ENCODE measurements around the gene PCBP3. TPM values are rescaled to one million over a fixed set of nuclear protein-coding genes. Genes with fewer than 3 reads are reported as not detected.

Gene PCBP3
- total and polyA plus RNA-seq, 10 of the 15 experiments (the other 5 are each of a cell fraction or from before 2014, with no cell fraction given), result 0.09 to 1.3 (median 0.46) TPM; not detected in 3

- H3K9me3 ChIP-seq (replicated peaks; ENCODE audit: control insufficient read depth, insufficient read depth, low read length), result no peaks in the 10 kb centered on the region
- RAD21 ChIA-PET (ENCODE audit: unreplicated experiment), result no interaction called here
- CTCF ChIA-PET, result interaction anchor here (0.7 kb wide), 1 partner anchor 20 kb away, joined by 3 read pairs; no protein-coding TSS in a partner anchor
- H3K4me2 ChIP-seq (ENCODE audit: control insufficient read depth, insufficient read depth), result no peak overlapping the region; the same call in 1 of the 2 replicates
- SMC1A ChIA-PET (ENCODE audit: uncharacterized antibody, unreplicated experiment), result interaction anchor here (2.3 kb wide), 1 partner anchor 18 kb away, joined by 8 read pairs; no protein-coding TSS in a partner anchor
- no peak overlapping the region for H3K27ac ChIP-seq (ENCODE audit: control insufficient read depth, insufficient read depth)
- in situ Hi-C loops (cut with MboI) (no loop called here), intact Hi-C loops (cut with micrococcal nuclease; ENCODE audit: unreplicated experiment) (no loop called here)
- H4K20me1 ChIP-seq (ENCODE audit: control insufficient read depth, insufficient read depth), result no peaks in the 10 kb centered on the region
- no peaks in the 10 kb centered on the region for H3K36me3 ChIP-seq (ENCODE audit: control insufficient read depth in 2 of 2, insufficient read depth in 2 of 2, low read length in 1 of 2)
- DNase-seq (ENCODE audit: low read depth, low spot score), result no peak
- no peaks in the 10 kb centered on the region for H3K79me2 ChIP-seq (ENCODE audit: control insufficient read depth, insufficient read depth, low read length)
- no peak overlapping the region for H3K4me3 ChIP-seq
- H3K4me1 ChIP-seq (ENCODE audit: control insufficient read depth, insufficient read depth, low read length), result peaks cover 13% of the 10 kb centered on the region
- no peak overlapping the region for H3K9ac ChIP-seq (ENCODE audit: control insufficient read depth, insufficient read depth, low read length)
- no peaks in the 10 kb centered on the region for H3K27me3 ChIP-seq (replicated peaks in 1 of 2; ENCODE audit: control insufficient read depth in 2 of 2, insufficient read depth in 2 of 2, low read length in 1 of 2)
- no peak for FAIRE-seq
- BruUV-seq (replicated peaks), result no TSS peak
- peak; percentile 62 for ATAC-seq
- no peak overlapping the region for H2AFZ ChIP-seq (ENCODE audit: control insufficient read depth, low read depth, low read length)
- WGBS (ENCODE audit: insufficient coverage, insufficient replicate concordance, low lambda C conversion rate, missing lambda C conversion rate), result 80% methylated on average over 10 of the region's 10 CpGs
- no peak for TF ChIP-seq RELA (IDR thresholded peaks at IDR 0.05; ENCODE audit: borderline replicate concordance, partially characterized antibody)
- no peak for TF ChIP-seq YY1 (IDR thresholded peaks at IDR 0.05; ENCODE audit: low read depth, low read length)
- TF ChIP-seq ZNF207 (IDR thresholded peaks at IDR 0.05; ENCODE audit: borderline replicate concordance), result no peak
- no peak for TF ChIP-seq CREM (IDR thresholded peaks at IDR 0.05; ENCODE audit: low read depth)
- TF ChIP-seq PRDM15 (CRISPR knock-in tag; IDR thresholded peaks at IDR 0.05), result no peak
- TF ChIP-seq IRF4 (IDR thresholded peaks at IDR 0.05; ENCODE audit: low read depth, low read length), result no peak
- TF ChIP-seq JUND (IDR thresholded peaks at IDR 0.05; ENCODE audit: low read depth, low read length), result no peak
- no peak for TF ChIP-seq MXI1 (IDR thresholded peaks at IDR 0.05; ENCODE audit: low read depth, low read length)
- no peak for TF ChIP-seq IRF5 (IDR thresholded peaks at IDR 0.05; ENCODE audit: borderline replicate concordance)
- no peak for TF ChIP-seq USF1 (IDR thresholded peaks at IDR 0.05; ENCODE audit: borderline replicate concordance, extremely low read length, insufficient read depth, low read depth, low read length)
- POLR2A ChIA-PET, result interaction anchor here (1.1 kb wide), 1 partner anchor 83 kb away, joined by 3 read pairs; no protein-coding TSS in a partner anchor
These were observed 79.8 kb downstream of the PCBP3 start for GRCh38 chr21:45723049-45723958.

Data from GM12878 (cell line).